HL-60 (cell line): ENCODE data around the gene LPO.

Source experiments
- DNase-seq, 2 experiments: peaks; one replicate each; pipeline ENCODE4 v3.0.0-alpha.2; 2010 to 2020; ENCODE audit warnings: low read depth in 1 of 2, low spot score in 1 of 2
- H3K27ac ChIP-seq: fragments of 250-450 bp; sonication (Bioruptor Pico); replicated peaks from 2 replicates; pipeline ENCODE4 v1.5.1; 2020; ENCODE audit warnings: mild to moderate bottlenecking, moderate library complexity
- H3K27me3 ChIP-seq: fragments of 250-450 bp; sonication (Bioruptor Pico); 2 replicates; pipeline ENCODE4 v1.5.1; 2021; ENCODE audit warnings: mild to moderate bottlenecking, moderate library complexity; ENCODE audit not compliant: insufficient read depth, poor library complexity, severe bottlenecking
- H3K4me3 ChIP-seq: replicated peaks from 2 replicates; pipeline ENCODE4 v1.5.1; 2011; ENCODE audit warnings: mild to moderate bottlenecking, control low read depth, low read length; ENCODE audit not compliant: insufficient read depth
- CTCF ChIP-seq: IDR thresholded peaks from one replicate; pipeline ENCODE4 v1.5.1; 2011; ENCODE audit warnings: low read length, control low read depth, inconsistent platforms; ENCODE audit not compliant: insufficient read depth
- GABPA ChIP-seq: IDR thresholded peaks from 2 replicates; pipeline ENCODE4 v1.6.1; 2012; ENCODE audit warnings: low read depth
- POLR2AphosphoS5 ChIP-seq: IDR thresholded peaks from 2 replicates; pipeline ENCODE4 v1.6.1; 2012; ENCODE audit warnings: low read depth
- REST ChIP-seq: IDR thresholded peaks from 2 replicates; pipeline ENCODE4 v1.6.1; 2012; ENCODE audit warnings: low read depth; ENCODE audit not compliant: insufficient replicate concordance
- SPI1 ChIP-seq: IDR thresholded peaks from 2 replicates; pipeline ENCODE4 v1.6.1; 2012; ENCODE audit warnings: low read depth, mild to moderate bottlenecking, borderline replicate concordance

Gene LPO

GRCh38 chr17:58313815-58314705, 75.7 kb downstream of the LPO start:
- no peak overlapping the region for H3K27ac ChIP-seq
- no peaks in the 10 kb centered on the region for H3K27me3 ChIP-seq
- DNase-seq = no peak
- TF ChIP-seq SPI1 = no peak
- no peak for TF ChIP-seq CTCF
- TF ChIP-seq POLR2AphosphoS5 = no peak
- TF ChIP-seq GABPA = no peak
- TF ChIP-seq REST = no peak
- no peak overlapping the region for H3K4me3 ChIP-seq

- no peak overlapping the region for H3K4me3 ChIP-seq
- no peak overlapping the region for H3K27ac ChIP-seq
Measured at GRCh38 chr17:58314706-58315015, 76.3 kb downstream of the LPO start.

More at GRCh38 chr17:58314706-58315015, 76.3 kb downstream of the LPO start:
- H3K27me3 ChIP-seq = no peaks in the 10 kb centered on the region
- no peak for DNase-seq
- TF ChIP-seq SPI1 (no peak), POLR2AphosphoS5 (no peak), REST (no peak), GABPA (no peak), CTCF (no peak)
